Heart left ventricle (tissue), 13 donors: ENCODE data around the gene PPP1R12B.
"Not testable (repeated sequence)": the region's sequence is repeated elsewhere in the genome, so short reads cannot be mapped to it uniquely, and the experiment has no call there.

Experiments
- POLR2A ChIP-seq, 2 donors: fragments of 450-650 bp; IDR thresholded peaks; one replicate each; pipeline ENCODE4 v1.6.1; 2017; ENCODE audit warnings: antibody characterized with exemption in 2 of 2, mild to moderate bottlenecking in 2 of 2, moderate library complexity in 2 of 2
- TF ChIP-seq, protein P1 (sequence below), 12 donors: fragments of 200-600 bp; sonication (generic) in 4 of 12; IDR thresholded peaks; one replicate each; pipeline versions ENCODE4 v1.5.0 to v1.8.0; 2018 to 2022; ENCODE audit warnings: antibody characterized with exemption in 12 of 12, mild to moderate bottlenecking in 5 of 12
- donor health status: ischemic (EF 13 %, LVEDD 7.1; RV severe dilation, severe dysfunction).
- donor health status: DM: no; HTN: yes; CAD: no.
- donor health status: DM: no; HTN: no; CAD: no.
- donor health status: ischemic (EF 25% LVEDD 6.9; RV normal size, moderate dysfunction).
- donor health status: ischemic (EF 25% LVEDD 5.7; RV mildly dilated, moderate dysfunction).
- donor health status: ischemic (EF 35%, LVEDD 5.7; RV mildly dilated, moderate dysfunction).
- donor health status: nonischemic (EF 11% LVEDD 7.7; RV severe dilation, severe dysfunction).
- donor health status: DM: yes; HTN: yes; CAD: no.
- donor health status: PGD.
- donor health status: ischemic (EF 29% LVEDD 5.4; RV normal size, mild dysfunction).
- donor health status: nonischemic (EF 23%, LVEDD 6.1; RV moderate dilation, normal function).

DNA sequence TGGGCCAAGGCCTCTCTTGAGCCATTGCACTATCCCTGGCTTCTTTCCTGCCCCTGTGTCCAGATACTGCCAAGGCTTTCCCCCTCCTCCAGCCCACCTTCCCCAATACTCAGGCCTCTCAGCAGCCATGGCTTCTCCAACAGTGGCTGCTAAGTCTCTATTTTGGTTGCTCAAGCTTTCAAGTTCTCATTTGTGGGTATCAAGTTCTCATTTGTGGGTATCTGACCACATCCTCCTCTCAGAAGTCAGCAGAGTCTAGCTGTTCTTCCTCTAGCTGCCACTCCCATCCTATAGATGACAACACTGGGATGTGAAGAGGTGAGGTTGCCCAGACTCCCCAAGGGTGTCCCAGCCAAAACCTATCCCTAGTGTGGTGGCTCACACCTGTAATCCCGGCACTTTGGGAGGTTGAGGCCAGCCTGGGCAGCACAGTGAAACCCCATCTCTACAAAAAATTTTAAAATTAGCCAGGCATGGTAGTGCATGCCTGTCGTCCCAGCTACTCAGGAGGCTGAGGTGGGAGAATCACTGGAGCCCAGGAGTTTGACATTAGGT is 280.8 kb downstream of the PPP1R12B start:
- TF ChIP-seq, protein P1, sequence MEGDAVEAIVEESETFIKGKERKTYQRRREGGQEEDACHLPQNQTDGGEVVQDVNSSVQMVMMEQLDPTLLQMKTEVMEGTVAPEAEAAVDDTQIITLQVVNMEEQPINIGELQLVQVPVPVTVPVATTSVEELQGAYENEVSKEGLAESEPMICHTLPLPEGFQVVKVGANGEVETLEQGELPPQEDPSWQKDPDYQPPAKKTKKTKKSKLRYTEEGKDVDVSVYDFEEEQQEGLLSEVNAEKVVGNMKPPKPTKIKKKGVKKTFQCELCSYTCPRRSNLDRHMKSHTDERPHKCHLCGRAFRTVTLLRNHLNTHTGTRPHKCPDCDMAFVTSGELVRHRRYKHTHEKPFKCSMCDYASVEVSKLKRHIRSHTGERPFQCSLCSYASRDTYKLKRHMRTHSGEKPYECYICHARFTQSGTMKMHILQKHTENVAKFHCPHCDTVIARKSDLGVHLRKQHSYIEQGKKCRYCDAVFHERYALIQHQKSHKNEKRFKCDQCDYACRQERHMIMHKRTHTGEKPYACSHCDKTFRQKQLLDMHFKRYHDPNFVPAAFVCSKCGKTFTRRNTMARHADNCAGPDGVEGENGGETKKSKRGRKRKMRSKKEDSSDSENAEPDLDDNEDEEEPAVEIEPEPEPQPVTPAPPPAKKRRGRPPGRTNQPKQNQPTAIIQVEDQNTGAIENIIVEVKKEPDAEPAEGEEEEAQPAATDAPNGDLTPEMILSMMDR (IDR thresholded peaks at IDR 0.05): not testable (repeated sequence)
- TF ChIP-seq POLR2A (IDR thresholded peaks at IDR 0.05): not testable (repeated sequence)
